ENCODE measurements around the gene MS4A1. TPM values are rescaled to one million over a fixed set of nuclear protein-coding genes. Genes with fewer than 3 reads are reported as not detected.
A peak's percentile ranks its signal among the peaks of the same experiment; 100 is the strongest.
"Not testable (repeated sequence)": the region's sequence is repeated elsewhere in the genome, so short reads cannot be mapped to it uniquely, and the experiment has no call there.

The MS4A1 gene
- polyA plus RNA-seq (ENCODE audit: insufficient read length in 3 of 3): under 1 TPM in 2 of 3 donors, not detected in 1; 0.48 to 0.68 TPM
- long read RNA-seq, donor 1: 0 reads
- long read RNA-seq, donor 2: 0 reads
- long read RNA-seq, donor 3: 0 reads
- long read RNA-seq, donor 4: 0 reads
- long read RNA-seq, donor 5: 0 reads
- long read RNA-seq, donor 6: 0 reads
- long read RNA-seq, donor 7, partial matches to known transcripts: 0 of 2 reads
- long read RNA-seq, donor 7, other reads (novel, unspliced or antisense): 0 of 2 reads
- long read RNA-seq, donor 8, partial matches to known transcripts: 0 of 1 reads
- long read RNA-seq, donor 8, other reads (novel, unspliced or antisense): 0 of 1 reads
- long read RNA-seq, donor 9, partial matches to known transcripts: 0 of 1 reads
- long read RNA-seq, donor 9, other reads (novel, unspliced or antisense): 0 of 1 reads
- long read RNA-seq, donor 10: 0 reads
- long read RNA-seq, donor 11: 0 reads
- long read RNA-seq, donor 12: 0 reads
- long read RNA-seq, donor 13: 0 reads
- long read RNA-seq, donor 14: 0 reads
- long read RNA-seq, donor 15: 0 reads
- long read RNA-seq, donor 16: 0 reads

DNA sequence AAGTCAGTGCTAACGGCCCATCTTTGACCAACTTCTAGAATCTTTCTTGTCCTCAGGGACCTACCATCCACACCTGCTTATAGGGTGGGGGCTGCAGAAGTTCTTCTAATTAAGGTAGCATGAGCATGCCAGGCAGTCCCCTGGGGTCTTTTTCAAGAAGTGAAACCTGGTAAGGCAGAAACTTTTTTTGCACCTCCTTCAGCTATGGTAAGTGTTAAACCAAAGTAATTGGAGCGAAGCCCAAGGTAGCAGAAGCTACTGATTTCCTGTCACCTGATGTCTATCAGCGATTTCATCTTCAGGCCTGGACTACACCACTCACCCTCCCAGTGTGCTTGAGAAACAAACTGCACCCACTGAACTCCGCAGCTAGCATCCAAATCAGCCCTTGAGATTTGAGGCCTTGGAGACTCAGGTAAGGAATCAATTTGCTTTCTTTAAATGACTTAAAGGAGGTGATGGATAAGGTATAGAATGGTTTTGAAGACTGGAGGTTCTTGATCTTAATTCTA lies at the start of gene MS4A1:
Gene MS4A1, plus strand, starts transcription at position 317 of the 512 bp plus-strand sequence. CDS start 6,528 bp downstream, outside the sequence.
- no peak for DNase-seq

DNA sequence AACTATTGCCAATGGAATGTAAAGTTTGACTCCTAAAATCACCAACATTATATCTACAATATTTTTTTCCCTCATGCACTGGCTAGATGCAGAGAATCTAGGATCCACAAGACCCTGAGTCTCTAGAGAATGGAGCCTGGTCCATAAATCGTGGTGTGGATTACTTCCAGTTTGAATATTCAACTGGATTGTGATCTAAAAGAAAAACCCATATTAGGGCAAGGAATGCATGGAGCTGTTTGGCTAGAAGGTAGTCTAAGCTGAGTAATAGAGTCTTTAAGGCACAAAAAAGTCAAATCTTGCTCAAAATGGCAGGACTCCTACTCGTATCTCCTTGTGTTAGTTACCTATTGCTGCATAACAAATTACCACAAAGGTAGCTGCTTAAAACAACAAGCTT lies 35.6 kb upstream of the MS4A1 start:
- DNase-seq: no peak

DNA sequence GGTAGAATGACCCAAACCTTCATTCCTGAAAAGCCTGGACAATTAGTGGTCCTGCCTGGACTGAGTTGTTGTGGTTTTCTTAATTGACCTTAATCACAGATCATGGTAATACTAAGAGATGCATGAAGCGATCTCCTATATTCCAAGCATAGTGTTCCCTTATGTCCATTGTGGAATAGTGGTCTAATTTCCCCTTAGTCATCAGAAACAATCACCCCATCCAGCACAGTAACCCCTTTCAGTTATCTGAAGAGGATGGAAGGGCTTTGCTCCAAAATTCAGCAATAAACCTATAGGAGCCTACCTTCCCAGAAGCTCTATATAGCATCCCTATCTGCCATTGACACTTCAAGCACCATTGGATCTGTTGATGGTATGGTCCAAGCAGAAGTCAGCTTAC lies 33.0 kb upstream of the MS4A1 start:
- no peak for DNase-seq

DNA sequence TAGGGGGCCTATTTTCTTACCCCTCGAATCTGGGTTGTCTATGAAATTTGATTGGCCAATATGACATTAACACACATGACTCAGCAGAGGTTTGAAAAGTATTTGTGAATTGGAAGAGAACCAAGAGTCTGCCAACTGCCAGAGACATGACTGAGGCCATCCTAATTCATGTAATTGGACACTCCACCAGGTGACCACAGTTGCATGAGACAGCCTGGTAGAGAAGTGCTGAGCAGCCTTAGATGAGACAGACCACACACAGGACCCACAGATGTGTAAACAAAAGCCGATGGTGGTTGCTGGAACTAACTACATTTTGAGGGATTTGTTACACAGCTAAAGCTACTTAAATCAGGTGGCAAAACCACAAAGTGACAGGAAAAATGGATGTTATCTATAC lies 27.1 kb upstream of the MS4A1 start:
- DNase-seq: no peak

DNA sequence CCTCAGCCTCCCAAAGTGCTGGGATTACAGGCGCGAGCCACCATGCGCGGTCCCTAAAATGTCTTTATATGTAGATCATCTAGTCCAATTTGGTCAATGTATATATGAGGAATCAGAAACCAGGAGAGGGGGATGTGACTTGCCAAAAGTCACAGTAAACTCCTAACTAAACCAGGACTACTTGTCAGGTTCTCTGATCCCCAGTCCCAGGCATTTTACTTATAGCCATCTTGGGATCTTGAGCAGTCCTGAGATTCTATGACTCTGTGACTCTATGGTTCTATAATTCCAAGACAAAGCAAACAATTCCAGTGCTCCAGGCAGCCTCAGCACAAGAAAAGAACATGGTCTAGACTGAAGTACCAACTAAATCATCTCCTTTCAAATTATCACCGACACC lies 26.4 kb upstream of the MS4A1 start, which contains the start of gene MS4A5:
Gene MS4A5, plus strand, starts transcription at position 301 of the 400 bp plus-strand sequence. CDS start 103 bp downstream, outside the sequence.
- no peak for DNase-seq

DNA sequence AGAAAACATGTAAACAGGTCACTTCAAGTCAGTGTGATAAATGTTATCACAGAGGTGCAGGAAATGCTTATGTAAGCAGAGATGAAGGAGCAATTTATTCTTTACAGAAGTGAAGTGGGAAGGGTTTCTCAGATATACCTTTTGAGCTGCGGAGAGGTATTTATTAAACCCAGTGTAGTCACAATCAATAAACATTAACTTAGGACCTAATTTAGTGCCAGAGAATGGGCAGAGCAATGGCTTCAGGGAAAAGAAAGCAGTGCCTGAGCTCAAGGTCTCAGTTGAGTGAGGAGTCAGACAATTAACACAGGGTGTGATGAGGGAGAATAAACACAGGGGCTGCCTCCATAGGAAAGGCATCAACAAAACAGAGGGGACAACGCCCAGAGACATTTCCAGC lies 24.4 kb upstream of the MS4A1 start:
- peak; percentile 11 for DNase-seq

DNA sequence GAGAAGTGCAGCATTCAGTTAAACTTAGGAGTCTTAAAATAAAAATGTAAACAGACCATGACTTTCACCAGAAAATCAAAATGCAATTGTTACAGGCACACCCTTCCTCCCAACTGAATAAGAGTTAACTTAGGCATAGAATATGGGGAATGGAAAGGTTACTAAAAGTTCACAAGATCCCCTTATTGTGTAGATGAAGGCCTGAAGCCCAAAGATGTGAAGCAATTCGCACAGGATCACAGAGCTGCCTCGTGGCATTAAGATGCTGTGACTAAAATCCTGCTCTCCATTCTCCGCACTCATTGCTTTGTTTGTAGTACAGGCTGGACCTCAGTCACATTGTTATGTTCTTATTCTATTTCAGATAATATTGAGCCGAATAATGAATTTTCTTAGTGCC lies 22.2 kb upstream of the MS4A1 start:
- no peak for DNase-seq

DNA sequence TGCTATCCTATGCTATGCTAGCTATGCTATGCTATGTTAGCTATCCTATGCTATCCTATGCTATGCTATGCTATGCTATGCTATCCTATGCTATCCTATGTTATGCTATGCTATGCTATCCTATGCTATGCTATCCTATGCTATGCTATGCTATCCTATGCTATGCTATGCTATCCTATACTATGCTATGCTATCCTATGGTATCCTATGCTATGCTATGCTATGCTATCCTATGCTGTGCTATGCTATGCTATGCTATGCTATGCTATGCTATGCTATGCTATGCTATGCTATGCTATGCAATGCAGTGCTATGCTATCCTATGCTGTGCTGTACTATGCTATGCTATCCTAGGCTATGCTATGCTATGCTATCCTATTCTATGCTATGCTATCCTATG lies 8.6 kb upstream of the MS4A1 start:
- DNase-seq: no peak

DNA sequence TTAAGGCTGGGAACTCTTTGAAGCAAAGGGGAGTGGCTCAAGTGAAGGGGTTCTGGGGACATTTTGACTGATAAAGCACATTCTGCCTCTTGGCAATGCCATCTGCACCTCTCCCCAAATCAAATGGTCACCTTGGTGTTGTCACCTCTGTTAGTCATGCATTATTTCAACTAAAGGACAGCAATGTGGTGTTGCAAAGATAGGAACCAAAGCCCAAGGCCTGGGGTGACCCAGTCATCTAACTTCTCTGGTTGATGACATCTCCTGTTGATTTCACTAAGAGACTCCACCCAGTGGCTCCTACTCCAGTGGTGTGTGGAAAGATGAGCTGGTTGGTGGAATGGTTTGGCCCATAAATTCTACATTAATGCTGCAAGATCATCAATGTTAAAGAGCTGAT lies 7.8 kb upstream of the MS4A1 start:
- DNase-seq: no peak

DNA sequence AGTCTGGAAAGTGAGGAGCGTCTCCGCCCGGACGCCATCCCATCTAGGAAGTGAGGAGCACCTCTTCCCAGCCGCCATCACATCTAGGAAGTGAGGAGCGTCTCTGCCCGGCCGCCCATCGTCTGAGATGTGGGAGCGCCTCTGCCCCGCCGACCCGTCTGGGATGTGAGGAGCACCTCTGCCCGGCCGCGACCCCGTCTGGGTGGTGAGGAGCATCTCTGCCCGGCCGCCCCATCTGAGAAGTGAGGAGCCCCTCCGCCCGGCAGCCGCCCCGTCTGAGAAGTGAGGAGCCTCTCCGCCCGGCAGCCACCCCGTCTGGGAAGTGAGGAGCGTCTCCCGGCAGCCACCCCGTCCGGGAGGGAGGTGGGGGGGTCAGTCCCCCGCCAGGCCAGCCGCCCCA lies 4.5 kb upstream of the MS4A1 start:
- DNase-seq: not testable (repeated sequence)

DNA sequence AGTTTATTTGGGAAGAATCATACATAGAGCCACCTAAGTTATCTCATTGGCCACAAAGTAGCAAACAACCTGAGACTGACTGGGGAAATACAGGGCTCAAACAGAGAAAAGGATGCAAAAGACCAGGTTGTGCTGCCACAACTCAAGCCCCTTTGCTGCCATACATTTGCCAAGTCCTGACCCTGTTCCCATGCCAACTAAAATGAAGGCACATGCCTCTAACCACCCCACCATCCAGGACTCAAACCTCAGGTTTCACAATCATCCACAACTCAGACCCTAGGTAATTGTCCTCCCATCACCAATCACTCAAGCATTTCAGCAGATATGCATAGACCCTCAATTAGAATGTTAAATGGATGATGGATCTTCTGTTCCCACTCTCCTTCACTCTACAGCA lies 1.4 kb upstream of the MS4A1 start:
- DNase-seq: no peak

DNA sequence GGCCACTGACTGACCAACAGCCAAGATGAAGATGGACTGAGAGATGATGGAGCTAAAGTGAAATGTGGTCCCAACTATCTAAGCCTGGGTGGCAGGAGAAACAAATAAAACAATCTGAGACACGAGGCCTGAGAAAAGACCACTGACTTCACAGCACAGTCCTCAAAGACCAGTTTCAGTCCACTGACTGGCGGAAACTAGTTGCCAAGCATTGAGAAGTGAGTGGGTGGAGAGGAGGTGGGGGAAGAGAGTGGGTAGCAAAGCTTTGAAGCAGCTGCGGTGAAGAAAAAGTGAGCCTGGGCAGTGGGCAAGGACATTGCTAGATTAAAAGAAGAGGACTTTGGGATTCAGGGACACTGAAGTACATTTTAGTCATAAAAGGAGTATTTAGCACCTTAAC lies 1.9 kb downstream of the MS4A1 start:
- DNase-seq: no peak

DNA sequence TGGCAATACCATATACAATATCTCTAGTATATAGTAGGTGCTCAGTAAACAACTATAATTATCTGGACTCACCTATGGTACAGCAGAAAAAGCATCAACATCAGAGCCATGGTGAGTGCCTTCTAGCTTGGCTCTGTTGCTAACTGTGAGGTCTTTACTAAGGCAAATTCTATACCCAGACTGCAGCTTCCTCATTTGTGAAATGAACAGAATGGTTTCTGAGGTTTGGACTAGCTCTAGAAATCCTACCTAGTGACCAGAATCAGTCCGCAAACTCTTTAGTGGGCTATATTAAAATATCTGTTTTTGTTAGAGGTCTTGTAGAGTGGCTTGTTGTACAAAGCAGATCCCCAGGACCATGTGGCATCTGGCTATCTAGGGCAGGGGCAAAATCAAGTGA lies 3.7 kb downstream of the MS4A1 start:
- no peak for DNase-seq

DNA sequence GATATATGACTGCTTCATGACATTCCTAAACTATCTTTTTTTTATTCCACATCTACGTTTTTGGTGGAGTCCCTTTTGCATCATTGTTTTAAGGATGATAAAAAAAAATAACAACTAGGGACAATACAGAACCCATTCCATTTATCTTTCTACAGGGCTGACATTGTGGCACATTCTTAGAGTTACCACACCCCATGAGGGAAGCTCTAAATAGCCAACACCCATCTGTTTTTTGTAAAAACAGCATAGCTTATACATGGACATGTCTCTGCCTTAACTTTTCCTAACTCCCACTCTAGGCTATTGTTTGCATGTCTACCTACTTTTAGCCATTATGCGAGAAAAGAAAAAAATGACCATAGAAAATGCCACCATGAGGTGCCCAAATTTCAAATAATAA lies 13.2 kb downstream of the MS4A1 start:
- no peak for DNase-seq

DNA sequence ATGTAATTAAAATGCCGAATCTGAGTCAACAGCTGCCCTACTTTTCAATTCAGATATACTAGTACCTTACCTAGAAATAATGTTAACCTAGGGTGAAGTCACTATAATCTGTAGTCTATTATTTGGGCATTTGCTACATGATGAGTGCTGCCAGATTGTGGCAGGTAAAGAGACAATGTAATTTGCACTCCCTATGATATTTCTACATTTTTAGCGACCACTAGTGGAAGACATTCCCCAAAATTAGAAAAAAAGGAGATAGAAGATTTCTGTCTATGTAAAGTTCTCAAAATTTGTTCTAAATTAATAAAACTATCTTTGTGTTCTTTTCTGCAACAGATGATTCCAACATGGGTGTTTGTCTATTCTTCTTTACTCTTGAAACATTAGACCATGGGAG lies 14.1 kb downstream of the MS4A1 start:
- DNase-seq: no peak

DNA sequence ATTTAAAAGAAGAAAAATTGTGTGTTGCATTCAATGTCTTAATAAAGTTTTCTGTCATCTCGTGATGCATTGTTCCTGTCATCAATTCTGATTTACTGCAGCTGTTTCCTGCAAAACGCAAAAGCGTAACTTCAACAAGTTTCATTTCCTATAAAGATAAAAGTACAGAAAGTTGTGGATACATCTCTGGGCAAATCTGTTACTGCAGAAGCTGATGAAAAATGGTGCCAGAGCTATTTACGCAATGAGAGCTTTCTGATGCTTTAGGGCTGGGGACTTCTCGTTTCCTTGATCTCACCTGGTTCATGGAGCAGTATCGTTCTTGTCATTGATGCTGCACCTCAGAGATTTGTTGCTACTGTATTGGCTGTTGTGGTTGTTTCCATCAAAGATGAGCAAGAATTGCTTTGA lies 21.4 kb downstream of the MS4A1 start:
- no peak for DNase-seq

DNA sequence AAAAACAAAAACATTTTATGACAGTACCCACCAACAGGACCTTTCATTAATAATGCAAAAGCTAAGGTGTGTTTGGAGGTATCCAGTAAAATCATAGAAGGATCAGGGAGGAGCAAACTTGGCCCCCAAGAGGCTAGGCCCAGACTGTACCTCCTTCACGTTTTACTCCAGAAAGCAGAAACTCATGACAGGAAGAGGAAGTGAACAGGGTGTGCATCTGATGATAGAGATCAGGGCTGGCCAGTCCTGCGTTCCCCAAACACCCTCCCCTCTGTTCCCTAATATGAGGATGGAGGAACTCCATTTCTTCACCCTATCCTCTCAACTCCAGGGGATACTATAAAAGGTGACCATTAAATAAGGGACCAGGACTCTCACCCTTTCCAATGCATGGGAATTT lies 26.7 kb downstream of the MS4A1 start:
- no peak for DNase-seq

DNA sequence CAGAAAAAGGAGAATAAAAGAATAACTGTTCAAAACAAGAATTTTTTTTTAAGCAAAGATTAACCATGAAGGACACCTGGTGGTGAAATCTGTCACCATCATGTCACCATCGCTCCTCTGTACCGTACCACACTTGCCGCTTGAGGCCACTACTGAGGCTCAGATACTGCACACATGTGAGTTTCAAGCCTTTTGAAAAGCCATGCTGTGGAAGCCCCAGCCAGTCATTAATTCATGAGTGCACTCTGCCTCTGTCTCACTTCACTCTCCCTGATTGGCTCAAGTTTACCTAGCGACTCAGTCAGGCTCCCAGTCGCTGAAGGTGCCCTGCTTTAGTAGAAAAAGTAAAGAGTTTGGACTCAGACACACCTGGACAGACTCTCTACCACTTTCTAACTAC lies 30.3 kb downstream of the MS4A1 start:
- no peak for DNase-seq

DNA sequence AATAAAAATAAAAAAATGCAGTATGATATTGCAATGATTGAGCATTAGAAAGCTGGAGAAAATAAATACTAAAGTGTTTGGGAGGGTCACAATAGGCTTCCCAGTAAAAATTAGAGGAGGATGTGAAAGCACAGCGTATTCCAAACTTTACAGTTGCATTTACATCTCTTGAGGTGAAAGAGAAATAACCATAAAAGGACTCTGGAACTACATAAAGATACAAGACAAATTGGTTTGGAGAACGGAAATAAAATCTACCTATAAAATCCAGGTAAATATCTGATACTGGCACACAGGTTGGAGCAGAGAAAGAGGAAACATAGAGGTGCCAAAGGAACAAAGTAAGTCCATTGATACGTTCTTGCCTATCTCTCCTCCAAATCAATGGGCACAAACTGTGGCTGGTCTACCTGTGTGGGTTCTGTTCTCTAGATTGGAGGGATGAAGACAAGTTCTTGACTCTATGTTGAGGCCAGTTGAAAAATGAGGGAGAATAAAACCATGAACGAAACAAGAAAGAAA lies 36.9 kb downstream of the MS4A1 start, which contains the start of gene MS4A12:
Gene MS4A12, plus strand, starts transcription at position 291 of the 522 bp plus-strand sequence. CDS start 4,541 bp downstream, outside the sequence.
- no peak for DNase-seq

DNA sequence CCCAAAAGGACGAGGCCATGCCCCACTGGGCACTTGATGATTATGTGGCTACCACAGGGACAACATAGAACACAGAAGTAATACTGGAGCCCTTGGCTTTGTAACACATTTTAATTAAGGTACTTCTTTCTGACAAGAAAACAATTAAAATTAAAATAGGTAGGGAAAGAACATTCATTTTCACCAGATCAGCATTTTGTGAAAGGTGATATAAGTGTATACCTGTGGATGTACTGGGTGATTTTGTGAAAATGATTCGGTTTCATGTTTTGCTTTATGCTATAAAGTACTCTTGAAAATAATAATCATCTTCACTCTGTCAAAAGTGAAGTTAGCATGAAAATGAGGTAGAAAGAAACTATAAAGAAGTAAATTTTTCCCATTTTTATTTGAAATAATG lies 37.8 kb downstream of the MS4A1 start:
- DNase-seq: no peak

DNA sequence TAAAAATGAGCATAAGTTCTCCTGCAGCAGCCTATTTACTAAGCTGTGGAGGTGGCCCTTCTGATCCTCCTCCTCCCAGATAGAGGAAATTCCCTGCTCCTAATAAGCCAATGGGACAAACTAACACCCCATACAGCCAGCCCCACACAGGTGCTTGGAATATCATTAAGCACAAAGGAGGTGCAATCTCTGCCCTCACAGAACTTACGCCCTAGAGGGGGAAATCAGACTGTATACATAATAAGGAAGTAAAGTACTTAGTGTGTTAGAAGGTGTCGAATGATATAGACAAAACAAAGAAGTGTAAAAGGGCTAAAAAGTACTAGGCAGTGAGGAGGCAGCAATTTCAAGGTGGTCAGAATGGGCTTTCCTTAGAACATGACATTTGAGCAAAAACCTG lies 42.8 kb downstream of the MS4A1 start:
- no peak for DNase-seq

DNA sequence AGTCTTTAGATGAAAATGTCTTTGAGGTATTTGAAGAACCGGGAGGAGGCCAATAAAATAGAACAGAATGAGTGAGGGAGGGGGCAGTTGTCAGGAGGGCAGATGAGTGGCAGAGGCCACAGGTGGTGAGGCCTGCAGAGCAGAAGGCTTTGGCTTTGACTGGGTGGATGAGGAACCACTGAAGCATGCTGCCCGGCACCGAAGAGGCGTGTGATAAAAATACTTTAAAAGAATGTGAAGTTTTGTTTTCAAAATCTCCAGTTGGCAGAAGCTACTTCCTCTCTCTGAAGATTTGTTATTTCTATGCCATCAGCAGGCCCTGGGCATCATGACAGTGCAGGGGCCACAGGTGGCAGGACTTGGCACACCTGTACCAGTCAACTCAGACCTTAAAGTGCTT lies 43.2 kb downstream of the MS4A1 start:
- no peak for DNase-seq

DNA sequence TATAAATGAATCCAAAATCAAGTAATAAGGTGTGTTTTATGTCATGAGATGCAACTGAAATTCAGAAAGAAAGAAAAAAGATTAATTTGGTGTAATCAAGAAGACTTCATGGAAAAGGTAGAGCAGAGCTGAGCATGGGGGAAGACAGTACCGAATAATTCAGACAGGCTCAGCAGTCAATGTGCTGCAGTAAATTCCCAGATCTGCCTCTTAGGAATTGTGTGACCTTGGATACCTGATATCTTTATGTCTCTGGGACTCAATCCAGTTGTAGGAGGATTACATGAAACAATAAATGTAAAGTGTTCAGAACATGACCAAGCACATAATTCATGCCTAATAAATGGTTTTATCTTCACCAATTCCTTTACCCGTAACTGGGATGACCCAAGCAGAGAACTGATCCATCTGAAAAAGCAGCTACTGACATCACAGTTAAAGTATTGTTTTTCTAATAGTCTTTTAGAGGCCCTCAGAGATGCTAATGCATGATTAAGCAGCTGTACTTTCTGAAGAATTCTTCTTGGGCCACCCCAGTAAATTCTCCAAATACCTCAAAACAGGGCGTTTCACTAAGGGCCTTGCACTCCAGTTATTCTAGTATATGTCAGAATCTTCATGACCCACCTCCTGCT lies 44.7 kb downstream of the MS4A1 start:
- no peak for DNase-seq
